NCI-H82 treated with DMSO at 0.1 percent for 48 hours (cell line): ENCODE data around the gene SNRPD1.
"Not testable (repeated sequence)": the region's sequence is repeated elsewhere in the genome, so short reads cannot be mapped to it uniquely, and the experiment has no call there.

Experiments
- DNase-seq: peaks from one replicate; lab custom pipeline; 2025; ENCODE audit not compliant: unreplicated experiment; lab: John Stamatoyannopoulos, UW

Gene SNRPD1

DNA sequence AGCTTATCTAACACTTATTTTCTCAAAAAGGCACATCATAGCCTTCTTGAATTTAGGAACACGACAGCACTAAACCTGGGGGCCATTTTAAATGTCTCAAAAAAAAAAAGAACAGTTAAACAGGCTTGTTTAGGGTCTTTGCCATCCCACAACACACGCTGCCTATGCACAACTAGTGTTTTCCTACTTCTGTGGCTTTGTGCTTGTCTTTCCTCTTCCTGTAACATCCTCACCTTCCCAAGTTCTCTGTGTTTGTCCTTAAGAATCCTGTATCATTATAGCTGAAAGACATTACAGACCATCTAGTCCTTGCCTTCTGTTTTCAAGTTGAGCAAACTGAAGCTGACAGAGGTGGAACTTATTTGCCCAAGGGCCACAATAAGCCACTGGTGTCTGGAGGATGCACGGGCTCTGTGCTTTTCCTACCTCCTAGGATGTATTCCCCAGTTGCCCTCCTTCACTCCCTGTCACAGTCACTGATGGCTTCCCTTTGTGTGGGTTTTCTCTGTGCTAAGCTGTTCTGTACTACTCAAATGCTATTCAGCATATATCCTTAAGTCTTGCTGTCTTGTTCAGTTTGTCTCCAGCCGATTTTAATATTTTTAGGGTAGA lies 22.6 kb downstream of the SNRPD1 start:
- DNase-seq: no peak

DNA sequence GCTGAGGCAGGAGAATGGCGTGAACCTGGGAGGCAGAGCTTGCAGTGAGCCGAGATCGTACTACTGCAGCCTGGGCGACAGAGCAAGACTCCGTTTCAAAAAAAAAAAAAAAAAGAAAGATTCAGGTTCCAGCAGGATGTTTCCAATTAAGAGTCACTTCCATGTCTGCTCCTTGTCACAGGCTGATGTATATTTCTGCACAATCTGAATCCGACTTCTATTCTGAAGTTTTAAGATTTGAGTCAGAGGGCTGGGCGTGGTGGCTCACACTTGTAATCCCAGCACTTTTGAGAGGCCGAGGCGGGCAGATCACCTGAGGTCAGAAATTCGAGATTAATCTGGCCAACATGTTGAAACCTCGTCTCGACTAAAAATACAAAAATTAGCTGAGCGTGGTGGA lies 24.7 kb downstream of the SNRPD1 start:
- no peak for DNase-seq

DNA sequence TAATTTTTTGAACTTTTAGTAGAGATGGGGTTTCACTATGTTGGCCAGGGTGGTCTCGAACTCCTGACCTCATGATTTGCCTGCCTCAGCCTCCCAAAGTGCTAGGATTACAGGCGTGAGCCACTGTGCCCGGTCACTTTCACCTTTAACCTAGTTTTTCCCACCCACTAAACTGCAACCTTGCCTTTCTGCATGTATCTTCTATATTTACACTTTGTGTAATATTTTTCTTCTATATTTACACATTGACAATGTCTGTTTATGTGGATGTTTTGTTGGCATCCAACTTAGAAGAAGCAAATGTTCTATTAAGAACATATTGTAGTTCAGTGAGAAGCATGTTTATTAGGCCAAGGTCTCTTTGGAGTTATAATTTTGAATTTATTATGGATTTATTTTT lies 26.7 kb downstream of the SNRPD1 start:
- DNase-seq: no peak

DNA sequence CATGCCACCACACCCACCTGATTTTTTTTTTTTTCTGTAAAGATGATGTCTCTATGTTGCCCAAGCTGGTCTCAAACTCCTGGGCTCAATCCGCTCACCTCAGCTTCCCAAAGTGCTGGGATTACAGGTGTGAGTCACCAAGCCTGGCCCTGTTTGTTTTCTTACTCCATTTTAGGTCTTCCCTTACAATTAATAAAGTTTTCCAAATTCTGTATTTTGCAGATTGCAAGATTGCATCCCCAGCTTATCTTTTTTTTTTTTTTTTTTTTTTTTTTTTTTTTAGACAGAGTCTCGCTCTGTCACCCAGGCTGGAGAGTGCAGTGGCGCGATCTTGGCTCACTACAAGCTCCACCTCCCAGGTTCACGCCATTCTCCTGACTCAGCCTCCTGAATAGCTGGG lies 28.3 kb downstream of the SNRPD1 start:
- not testable (repeated sequence) for DNase-seq

DNA sequence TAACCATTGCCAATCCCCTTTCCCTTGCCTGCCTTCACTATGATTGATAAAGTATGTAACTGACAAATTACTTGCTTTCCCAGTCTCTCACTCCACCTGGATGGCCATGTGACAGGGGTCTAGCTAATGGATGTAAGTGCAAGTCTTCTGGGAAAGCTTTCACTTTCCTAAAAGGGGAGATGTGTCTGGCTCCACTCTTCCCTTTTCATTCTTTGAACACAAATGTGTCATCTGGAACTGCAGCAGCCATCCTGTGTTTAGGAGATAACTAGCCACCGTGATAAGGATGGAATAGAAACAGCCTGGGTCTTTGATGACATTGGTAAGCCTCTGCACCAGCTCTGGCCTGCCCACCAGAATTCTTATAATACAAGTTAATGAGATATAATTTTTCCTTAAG lies 38.2 kb downstream of the SNRPD1 start:
- DNase-seq: no peak

DNA sequence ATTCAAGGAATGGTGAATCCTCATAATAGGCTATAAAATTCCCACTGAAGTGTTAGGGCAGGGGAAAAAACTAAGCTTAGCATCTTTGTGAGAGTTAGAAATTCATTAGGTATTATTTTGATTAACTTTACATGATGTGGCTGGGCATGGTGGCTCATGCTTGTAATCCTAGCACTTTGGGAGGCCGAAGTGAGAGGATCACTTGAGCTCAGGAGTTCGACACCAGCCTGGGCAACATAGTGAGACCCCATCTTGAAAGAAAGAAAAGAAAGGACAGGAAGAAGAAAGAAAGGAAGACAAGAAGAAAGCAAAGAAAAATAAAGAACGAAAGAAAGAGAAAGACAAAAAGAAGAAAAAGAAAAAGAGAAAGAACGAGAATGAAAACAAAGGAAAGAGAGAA lies 40.0 kb downstream of the SNRPD1 start:
- DNase-seq: no peak

DNA sequence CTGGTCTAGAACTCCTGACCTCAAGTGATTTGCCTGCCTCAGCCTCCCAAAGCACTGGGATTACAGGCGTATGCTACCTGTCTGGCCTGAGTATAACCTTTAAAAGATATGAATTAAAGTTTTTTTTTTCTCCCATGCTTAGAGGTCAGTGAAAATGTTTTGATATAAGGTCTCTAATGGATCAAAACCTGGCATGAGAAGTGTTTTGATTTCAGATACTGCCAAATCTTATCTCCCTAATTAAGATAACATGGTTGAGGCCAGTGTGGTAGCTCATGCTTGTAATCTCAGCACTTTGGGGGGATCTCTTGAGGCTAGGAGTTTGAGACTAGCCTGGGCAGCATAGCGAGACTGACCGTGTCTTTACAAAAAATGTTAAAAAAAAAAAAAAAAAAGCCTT lies 41.2 kb downstream of the SNRPD1 start:
- no peak for DNase-seq

DNA sequence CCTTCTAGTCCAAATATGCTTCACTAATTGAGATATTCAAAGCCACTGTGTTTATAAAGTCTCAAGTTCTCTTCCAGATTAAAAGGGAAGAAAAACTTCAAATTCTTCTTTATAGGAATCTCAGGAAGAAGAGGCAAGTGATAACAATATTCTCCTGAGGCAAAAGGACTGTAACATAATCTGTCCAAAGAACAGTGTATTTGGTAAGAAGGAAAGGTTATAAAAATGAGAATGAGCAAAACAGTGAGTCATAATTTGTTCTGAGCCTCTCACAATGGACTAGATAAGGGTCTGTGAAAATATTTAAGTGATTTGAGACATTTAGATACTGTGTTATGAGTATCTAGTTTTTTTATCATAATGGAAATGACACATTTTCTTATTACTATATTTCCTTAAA lies 44.3 kb downstream of the SNRPD1 start:
- no peak for DNase-seq

DNA sequence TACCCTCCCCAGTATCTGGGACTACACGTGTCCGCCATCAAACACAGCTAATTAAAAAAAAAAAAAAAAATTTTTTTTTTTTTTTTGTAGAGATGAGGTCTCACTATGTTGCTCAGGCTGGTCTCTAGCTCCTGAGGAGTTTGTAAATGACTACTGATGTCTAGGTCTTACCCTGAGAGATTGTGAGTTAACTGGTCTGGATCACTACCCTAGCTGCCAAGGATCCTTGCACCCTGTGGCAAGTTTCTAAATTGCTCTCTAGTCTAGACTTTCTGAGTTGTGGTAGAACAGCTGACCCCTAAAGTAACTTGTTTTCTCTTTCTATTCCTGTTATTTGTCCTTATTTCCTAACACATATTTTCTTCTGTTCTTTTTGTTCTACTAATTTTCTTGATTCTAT lies 48.0 kb downstream of the SNRPD1 start:
- no peak for DNase-seq

DNA sequence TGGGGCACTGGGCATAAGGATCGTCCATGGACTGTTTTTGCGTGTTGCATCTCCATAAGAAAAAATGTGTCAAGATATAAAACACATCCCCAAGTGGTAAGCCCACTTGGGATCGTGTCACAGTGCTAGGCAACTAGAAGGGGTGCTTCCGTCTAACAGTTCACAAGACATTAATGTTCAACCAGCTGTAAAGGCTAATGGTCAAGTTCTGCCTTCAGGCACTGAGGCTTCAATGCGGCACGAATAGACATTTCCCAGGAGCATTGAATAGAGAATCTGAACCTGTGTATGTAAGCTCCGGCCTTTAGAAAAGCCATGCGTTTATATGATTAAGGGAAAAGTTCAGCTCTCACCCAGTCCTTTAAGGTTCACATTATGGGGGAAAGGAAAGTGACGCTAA lies 50.5 kb downstream of the SNRPD1 start:
- DNase-seq: no peak

DNA sequence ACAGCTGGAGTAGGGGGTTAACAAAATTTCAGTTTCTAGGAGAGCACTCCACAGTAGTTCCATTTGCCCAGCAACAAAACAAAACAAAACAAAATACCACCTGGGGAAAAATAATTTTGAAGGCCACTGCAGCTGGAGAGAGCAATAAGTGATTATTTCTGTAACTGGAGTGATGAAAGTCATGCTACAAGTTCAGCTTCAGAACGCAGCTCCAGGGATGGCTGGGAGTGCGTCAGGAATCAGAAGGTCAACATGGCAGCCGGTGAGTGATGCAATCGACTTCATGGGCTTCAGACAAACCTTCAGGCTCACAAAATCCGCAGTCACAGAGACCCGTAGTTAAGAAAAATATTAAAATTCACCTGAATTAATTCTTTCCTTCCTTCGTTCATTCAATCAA lies 51.5 kb downstream of the SNRPD1 start:
- DNase-seq: no peak

DNA sequence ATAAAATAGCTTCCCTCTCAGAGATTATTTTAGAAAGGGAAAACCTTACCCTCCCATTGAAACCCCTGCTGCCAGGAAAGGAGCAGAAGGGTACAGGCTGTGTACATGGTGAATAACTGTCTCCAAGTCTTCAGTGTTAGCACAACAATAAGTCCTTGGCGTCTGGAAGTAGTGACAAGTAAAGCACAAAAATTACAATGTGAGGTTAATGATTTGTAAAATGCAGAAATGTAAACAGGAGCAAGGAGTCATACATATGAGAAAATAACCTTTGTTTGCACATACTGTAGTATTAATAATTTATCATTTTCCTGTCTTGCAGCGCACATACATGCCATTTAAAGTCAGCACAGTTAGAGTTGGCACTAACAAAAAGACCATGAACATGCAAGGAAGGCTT lies 52.0 kb downstream of the SNRPD1 start:
- DNase-seq: no peak

DNA sequence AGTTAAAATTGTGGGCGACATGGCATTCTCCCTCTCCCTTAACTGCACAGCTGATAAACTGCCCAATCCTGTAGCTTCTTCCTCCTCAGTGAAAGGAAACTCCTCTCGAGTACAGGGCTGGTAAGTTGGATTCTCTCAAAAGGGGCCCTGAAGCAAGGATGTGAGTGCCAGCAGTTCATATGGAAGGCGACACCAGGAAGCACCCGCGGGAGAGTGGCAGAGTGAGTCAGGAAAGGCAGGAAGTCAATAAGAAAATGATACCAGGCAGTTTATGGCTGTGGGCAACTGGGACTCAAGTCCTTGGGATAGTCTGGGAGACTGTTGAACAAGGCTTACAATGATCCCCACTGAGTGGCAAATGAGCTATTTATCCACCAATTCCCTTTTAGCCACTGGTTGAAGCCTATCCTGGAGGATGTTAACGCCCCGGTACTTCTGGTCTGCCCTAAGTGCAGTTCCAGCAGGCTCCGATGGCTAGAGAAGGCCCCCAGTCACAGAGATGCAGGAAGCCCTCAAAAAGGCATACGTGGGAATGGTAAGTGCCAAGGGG lies 57.7 kb downstream of the SNRPD1 start:
- no peak for DNase-seq

DNA sequence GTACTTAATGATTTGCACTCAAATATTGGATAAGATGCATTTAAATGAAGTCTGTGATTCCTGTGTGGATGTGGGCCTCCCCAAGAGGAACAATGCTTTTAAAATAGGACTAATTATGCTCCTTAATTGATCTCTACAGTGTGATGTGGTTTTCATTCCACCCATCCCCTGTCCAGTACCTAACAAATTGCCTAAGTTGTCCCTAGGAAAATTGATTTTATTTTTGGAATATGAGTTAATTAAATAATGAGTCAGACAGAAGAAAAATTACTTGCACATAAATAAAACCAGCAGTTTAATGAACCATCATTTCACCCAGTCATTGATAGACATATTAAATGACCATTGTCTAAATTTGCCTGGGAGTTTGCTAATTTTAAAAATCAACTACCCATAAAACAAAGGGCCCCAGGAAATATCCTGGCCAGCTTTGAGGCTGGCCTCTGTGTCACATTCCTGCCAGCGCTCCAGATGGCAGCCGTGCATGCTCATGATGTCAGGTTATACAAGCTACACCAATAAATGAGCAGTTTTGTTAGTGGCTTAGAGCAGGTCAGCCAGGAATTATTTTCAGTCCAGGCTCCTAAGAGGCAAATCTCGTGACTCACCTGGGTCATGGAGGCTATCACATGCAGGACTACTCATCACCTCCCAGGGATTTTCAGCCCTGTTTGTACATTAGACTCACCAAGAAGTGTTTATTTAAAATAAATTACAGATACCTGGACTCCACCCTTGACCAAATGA lies 60.6 kb downstream of the SNRPD1 start:
- no peak for DNase-seq

DNA sequence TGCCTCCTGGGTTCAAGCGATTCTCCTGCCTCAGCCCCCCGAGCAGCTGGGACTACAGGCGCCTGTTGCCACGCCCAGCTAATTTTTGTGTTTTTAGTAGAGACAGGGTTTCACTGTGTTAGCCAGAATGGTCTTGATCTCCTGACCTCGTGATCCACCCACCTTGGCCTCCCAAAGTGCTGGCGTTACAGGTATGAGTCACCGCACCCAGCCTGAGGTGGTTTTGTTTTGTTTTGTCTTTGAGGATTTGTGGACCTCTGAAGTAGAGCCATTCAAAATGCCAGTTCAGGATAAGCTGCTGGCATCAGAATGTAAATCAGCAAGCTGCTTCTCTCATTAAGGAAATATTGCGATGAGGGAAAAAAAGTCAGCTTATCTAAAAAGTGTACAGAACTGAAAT lies 63.2 kb downstream of the SNRPD1 start:
- DNase-seq: not testable (repeated sequence)

DNA sequence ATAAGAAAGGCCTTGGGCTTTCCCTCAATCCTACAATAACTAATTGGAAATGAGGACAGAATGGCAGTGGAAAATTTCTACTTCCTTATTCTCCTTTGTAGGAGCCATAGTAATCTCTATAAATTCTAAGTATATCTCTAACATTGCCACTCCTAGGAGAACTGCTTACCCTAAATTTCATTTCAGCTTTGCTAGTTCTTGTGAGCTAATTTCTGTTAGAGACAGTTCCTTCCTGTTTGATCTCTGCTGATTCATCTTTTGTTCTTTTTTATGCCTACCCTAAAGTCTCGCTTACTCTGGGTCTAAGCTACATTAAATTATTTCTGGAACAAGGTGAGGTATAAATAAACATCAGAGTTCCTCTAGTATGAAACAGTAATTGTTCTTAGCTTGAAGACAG lies 66.7 kb downstream of the SNRPD1 start:
- DNase-seq: no peak

DNA sequence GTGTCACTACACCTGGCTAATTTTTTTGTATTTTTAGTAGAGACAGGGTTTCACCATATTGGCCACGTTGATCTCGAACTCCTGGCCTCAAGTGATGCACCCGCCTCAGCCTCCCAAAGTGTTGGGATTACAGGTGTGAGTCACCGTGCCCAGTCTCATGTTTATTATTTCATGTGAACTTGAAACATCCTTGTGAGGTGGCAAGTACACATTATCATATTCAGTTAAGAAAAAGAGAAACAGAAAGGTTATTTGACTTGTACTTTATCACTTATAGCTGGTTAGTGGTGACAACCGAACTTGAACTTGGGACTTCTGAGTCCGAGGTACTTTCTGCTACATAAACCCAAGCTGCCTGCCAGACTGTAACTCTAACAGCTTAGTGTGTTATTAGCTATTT lies 68.0 kb downstream of the SNRPD1 start:
- DNase-seq: no peak

DNA sequence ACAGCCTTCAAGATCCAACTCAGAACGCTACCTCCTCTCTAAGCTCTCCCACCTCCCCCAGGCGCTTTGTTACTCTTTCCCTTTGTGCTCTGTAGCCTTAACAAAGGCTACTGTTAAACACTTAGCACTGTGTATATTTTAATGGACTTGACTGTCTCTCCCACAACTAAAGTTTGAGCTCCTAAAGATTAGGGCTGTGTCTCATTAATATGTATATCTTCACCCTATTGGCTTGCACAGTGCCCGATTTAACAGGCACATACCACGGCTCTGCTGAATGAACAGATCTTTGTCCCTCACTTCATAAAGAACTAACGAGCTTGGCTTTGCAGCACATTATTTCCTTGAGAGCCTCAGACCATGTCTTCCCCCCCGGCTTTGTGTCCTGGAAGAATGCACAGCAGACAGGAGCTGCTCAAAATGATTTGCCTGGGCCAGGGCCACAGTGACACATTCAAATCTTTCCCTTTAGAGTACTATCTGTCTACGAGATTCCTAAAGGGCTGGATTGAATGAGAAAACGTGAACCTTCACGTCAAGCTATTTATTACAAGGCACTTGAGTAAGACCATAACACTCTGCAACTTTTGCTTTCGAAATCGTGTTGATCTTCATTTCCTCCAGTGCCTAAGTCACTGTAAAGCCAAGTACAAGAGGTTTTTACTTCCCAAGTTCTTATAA lies 70.4 kb downstream of the SNRPD1 start:
- DNase-seq: no peak
